HEK293T (cell line): Measurements from ENCODE around the gene JPT2.

Experiments used
- ARNT ChIP-seq: fragments of 450-650 bp; IDR thresholded peaks from 2 replicates; pipeline ENCODE4 v1.6.1; 2017; ENCODE audit warnings: mild to moderate bottlenecking
- BHLHE40 ChIP-seq: fragments of 450-650 bp; IDR thresholded peaks from 2 replicates; pipeline ENCODE4 v1.6.1; 2016; ENCODE audit warnings: mild to moderate bottlenecking, moderate library complexity, borderline replicate concordance
- ELF4 ChIP-seq: fragments of 450-650 bp; IDR thresholded peaks from 2 replicates; pipeline ENCODE4 v1.6.1; 2017; ENCODE audit warnings: antibody characterized with exemption
- FOXM1 ChIP-seq: fragments of 450-650 bp; IDR thresholded peaks from 2 replicates; pipeline ENCODE4 v1.6.1; 2017; ENCODE audit warnings: mild to moderate bottlenecking, borderline replicate concordance
- NFRKB ChIP-seq: fragments of 450-650 bp; IDR thresholded peaks from 2 replicates; pipeline ENCODE4 v1.6.1; 2016; ENCODE audit warnings: mild to moderate bottlenecking, moderate library complexity
- SP1 ChIP-seq: fragments of 450-650 bp; IDR thresholded peaks from 2 replicates; pipeline ENCODE4 v1.6.1; 2017
- SUZ12 ChIP-seq: fragments of 450-650 bp; IDR thresholded peaks from 2 replicates; pipeline ENCODE4 v1.6.1; 2016; ENCODE audit warnings: mild to moderate bottlenecking
- TARDBP ChIP-seq: fragments of 450-650 bp; IDR thresholded peaks from 2 replicates; pipeline ENCODE4 v1.6.1; 2016
- ZNF384 ChIP-seq: fragments of 450-650 bp; IDR thresholded peaks from 2 replicates; pipeline ENCODE4 v1.6.1; 2016
- TF ChIP-seq, protein P1 (sequence below): fragments of 450-650 bp; IDR thresholded peaks from 2 replicates; pipeline ENCODE4 v1.6.1; 2016

DNA sequence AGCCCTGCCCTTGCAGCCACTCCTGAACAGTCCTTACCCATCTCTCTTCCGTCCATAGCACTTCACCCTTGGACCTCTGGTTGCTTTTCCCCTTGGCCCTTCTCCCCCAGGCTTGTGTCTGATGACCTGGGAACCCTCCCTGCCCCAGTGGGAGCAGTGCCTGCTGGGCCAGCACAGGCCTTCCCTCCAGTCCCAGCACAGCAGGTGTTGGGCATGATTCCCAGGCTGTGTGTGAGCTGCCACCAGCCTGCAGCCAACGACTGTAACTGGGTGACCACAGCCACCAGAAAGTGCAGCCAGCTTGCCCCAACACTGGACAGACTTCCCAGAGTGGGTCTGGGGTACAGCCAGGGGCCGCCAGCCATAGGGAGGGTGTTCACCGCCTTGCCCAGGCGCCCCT is 35.9 kb upstream of the JPT2 start:
- no peak for TF ChIP-seq SP1
- no peak for TF ChIP-seq NFRKB
- TF ChIP-seq ARNT, result no peak
- TF ChIP-seq ELF4, result no peak
- no peak for TF ChIP-seq FOXM1
- no peak for TF ChIP-seq BHLHE40
- TF ChIP-seq, protein P1, sequence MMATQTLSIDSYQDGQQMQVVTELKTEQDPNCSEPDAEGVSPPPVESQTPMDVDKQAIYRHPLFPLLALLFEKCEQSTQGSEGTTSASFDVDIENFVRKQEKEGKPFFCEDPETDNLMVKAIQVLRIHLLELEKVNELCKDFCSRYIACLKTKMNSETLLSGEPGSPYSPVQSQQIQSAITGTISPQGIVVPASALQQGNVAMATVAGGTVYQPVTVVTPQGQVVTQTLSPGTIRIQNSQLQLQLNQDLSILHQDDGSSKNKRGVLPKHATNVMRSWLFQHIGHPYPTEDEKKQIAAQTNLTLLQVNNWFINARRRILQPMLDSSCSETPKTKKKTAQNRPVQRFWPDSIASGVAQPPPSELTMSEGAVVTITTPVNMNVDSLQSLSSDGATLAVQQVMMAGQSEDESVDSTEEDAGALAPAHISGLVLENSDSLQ, result no peak
- no peak for TF ChIP-seq TARDBP
- TF ChIP-seq ZNF384, result no peak
- no peak for TF ChIP-seq SUZ12
